B cell (primary cell): ENCODE results near the gene TYW5.

Experiments
- CTCF ChIP-seq: fragments of 200-600 bp; IDR thresholded peaks from one replicate; pipeline ENCODE4 v1.8.0; 2022; ENCODE audit warnings: antibody characterized with exemption, mild to moderate bottlenecking
- EZH2 ChIP-seq: IDR thresholded peaks from 2 replicates; pipeline ENCODE4 v1.6.1; 2012; ENCODE audit warnings: borderline replicate concordance, low read depth, mild to moderate bottlenecking, moderate library complexity, low read length; ENCODE audit not compliant: insufficient read depth, poor library complexity, severe bottlenecking

DNA sequence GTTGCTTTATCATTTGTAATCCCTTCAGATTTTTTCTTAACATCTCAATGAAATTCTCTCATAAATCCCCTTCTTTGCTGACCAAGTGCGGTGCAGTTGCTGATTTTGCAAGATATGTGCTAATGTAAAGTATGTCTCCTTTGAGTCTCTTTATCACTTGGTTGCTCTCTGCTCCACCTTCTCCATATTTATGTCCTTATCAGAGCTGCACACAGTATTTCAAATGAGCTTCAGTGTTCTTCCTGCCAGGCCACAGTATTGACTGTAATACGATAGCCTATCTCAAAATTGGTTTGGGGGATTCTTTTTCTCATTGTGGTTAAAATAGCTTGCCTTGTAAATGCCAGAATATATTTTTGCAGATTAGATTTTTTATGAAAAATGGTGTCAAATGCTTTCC is 32.3 kb upstream of the TYW5 start:
- TF ChIP-seq CTCF (no peak), EZH2 (no peak)
